IMR-90 (cell line): ENCODE results near the gene EPAS1. TPM values are rescaled to one million over a fixed set of nuclear protein-coding genes. Genes with fewer than 3 reads are reported as not detected.

Source experiments
- ATAC-seq: fragments of 200-7000 bp; cut with Tn5 transposase; 2 replicates; pipeline ENCODE4 v1.9.1; 2020; ENCODE audit warnings: low read depth, mild to moderate bottlenecking, moderate library complexity
- BruUV-seq: library from RNA; stranded (reverse); fragments of 400-500 nt; replicated peaks from 2 replicates; lab custom pipeline; 2021; lab: Mats Ljungman, UMichigan
- CTCF ChIA-PET: fragments of 300-600 bp; formaldehyde crosslinking; extraction: SDS; loops from one replicate; lab custom pipeline; 2021; ENCODE audit warnings: antibody characterized with exemption; lab: Yijun Ruan, JAX
- POLR2A ChIA-PET: fragments of 300-600 bp; sonication (Branson Sonifier 250); formaldehyde crosslinking; loops from one replicate; lab custom pipeline; 2022; ENCODE audit warnings: antibody characterized with exemption; ENCODE audit not compliant: unreplicated experiment; lab: Charles Lee
- DNase-seq: peaks from one replicate; pipeline ENCODE4 v3.0.0; 2013
- H2AFZ ChIP-seq: replicated peaks from 2 replicates; pipeline ENCODE3; 2013; ENCODE audit warnings: low read length, mild to moderate bottlenecking; ENCODE audit not compliant: poor library complexity
- H2AK5ac ChIP-seq: 2 replicates; pipeline ENCODE4 v1.6.1; 2013; ENCODE audit warnings: low read depth, low read length, inconsistent platforms
- H2AK9ac ChIP-seq: replicated peaks from 2 replicates; pipeline ENCODE3; 2013; ENCODE audit warnings: mild to moderate bottlenecking, low read depth, low read length, moderate library complexity; ENCODE audit not compliant: poor library complexity
- H2BK120ac ChIP-seq: 2 replicates; pipeline ENCODE4 v1.6.1; 2013; ENCODE audit warnings: low read depth, low read length, inconsistent platforms
- H2BK15ac ChIP-seq: 3 replicates; pipeline ENCODE4 v1.6.1; 2013; ENCODE audit warnings: low read depth, low read length, inconsistent platforms
- H2BK20ac ChIP-seq: 2 replicates; pipeline ENCODE4 v1.6.1; 2013; ENCODE audit warnings: low read depth, mild to moderate bottlenecking, inconsistent platforms, low read length, moderate library complexity
- H2BK5ac ChIP-seq: 2 replicates; pipeline ENCODE4 v1.6.1; 2013; ENCODE audit warnings: mild to moderate bottlenecking, low read depth, low read length, inconsistent platforms; ENCODE audit not compliant: poor library complexity, severe bottlenecking
- H3K14ac ChIP-seq: replicated peaks from 2 replicates; pipeline ENCODE4 v1.6.1; 2013; ENCODE audit warnings: low read depth, low read length, inconsistent platforms
- H3K18ac ChIP-seq: 2 replicates; pipeline ENCODE4 v1.6.1; 2013; ENCODE audit warnings: low read depth, low read length, control low read depth
- H3K23ac ChIP-seq: 2 replicates; pipeline ENCODE4 v1.6.1; 2013; ENCODE audit warnings: low read depth, low read length, inconsistent platforms
- H3K27ac ChIP-seq: 2 replicates; pipeline ENCODE4 v1.5.1; 2013; ENCODE audit warnings: mild to moderate bottlenecking, control low read depth, low read length; ENCODE audit not compliant: insufficient read depth
- H3K27me3 ChIP-seq: 2 replicates; pipeline ENCODE4 v1.6.1; 2013; ENCODE audit warnings: low read length; ENCODE audit not compliant: control insufficient read depth, insufficient read depth
- H3K36me3 ChIP-seq: 2 replicates; pipeline ENCODE4 v1.6.1; 2013; ENCODE audit warnings: low read length, mixed read lengths; ENCODE audit not compliant: control insufficient read depth, insufficient read depth
- H3K4ac ChIP-seq: 2 replicates; pipeline ENCODE4 v1.6.1; 2013; ENCODE audit warnings: low read depth, low read length, inconsistent platforms
- H3K4me1 ChIP-seq: 2 replicates; pipeline ENCODE4 v1.6.1; 2013; ENCODE audit warnings: low read length, mixed read lengths; ENCODE audit not compliant: control insufficient read depth, insufficient read depth
- H3K4me2 ChIP-seq: 2 replicates; pipeline ENCODE4 v1.6.1; 2013; ENCODE audit warnings: low read depth, mild to moderate bottlenecking, control low read depth, low read length, moderate library complexity
- H3K4me3 ChIP-seq: 2 replicates; pipeline ENCODE4 v1.5.1; 2013; ENCODE audit warnings: low read depth, mild to moderate bottlenecking, control low read depth, low read length, moderate library complexity; ENCODE audit not compliant: insufficient read depth
- H3K56ac ChIP-seq: 2 replicates; pipeline ENCODE4 v1.6.1; 2013; ENCODE audit warnings: low read length, inconsistent platforms; ENCODE audit not compliant: insufficient read depth; ENCODE audit errors: extremely low read depth
- H3K79me1 ChIP-seq, 2 experiments: 2 replicates each; pipeline ENCODE4 v1.6.1; 2013; ENCODE audit warnings: low read length in 2 of 2, inconsistent platforms in 1 of 2, low read depth in 1 of 2
- H3K9ac ChIP-seq: 2 replicates; pipeline ENCODE4 v1.6.1; 2013; ENCODE audit warnings: low read depth, low read length, control low read depth
- H3K9me1 ChIP-seq: 2 replicates; pipeline ENCODE4 v1.6.1; 2013; ENCODE audit warnings: low read length, inconsistent platforms; ENCODE audit not compliant: insufficient read depth
- H3K9me3 ChIP-seq: 2 replicates; pipeline ENCODE4 v1.6.1; 2013; ENCODE audit warnings: low read length; ENCODE audit not compliant: control insufficient read depth, insufficient read depth
- H4K20me1 ChIP-seq: 2 replicates; pipeline ENCODE4 v1.6.1; 2013; ENCODE audit warnings: low read length, inconsistent platforms; ENCODE audit not compliant: insufficient read depth
- H4K5ac ChIP-seq: 2 replicates; pipeline ENCODE4 v1.6.1; 2013; ENCODE audit warnings: mild to moderate bottlenecking, low read depth, low read length, control low read depth
- H4K8ac ChIP-seq, 2 experiments: 2 replicates each; pipeline ENCODE4 v1.6.1; 2013; ENCODE audit warnings: low read depth in 2 of 2, low read length in 2 of 2, control low read depth in 1 of 2, inconsistent platforms in 1 of 2
- H4K91ac ChIP-seq: 2 replicates; pipeline ENCODE4 v1.6.1; 2013; ENCODE audit warnings: low read depth, low read length, inconsistent platforms; ENCODE audit not compliant: insufficient read depth
- BHLHE40 ChIP-seq: fragments of 150-350 bp; IDR thresholded peaks from 2 replicates; pipeline ENCODE4 v1.6.1; 2016; ENCODE audit warnings: mild to moderate bottlenecking, low read depth, low read length
- CEBPB ChIP-seq: IDR thresholded peaks from 2 replicates; pipeline ENCODE4 v1.6.1; 2012; ENCODE audit warnings: low read depth, low read length, improper control_type of control experiment
- CHD1 ChIP-seq: IDR thresholded peaks from 2 replicates; pipeline ENCODE4 v1.6.1; 2012; ENCODE audit warnings: low read depth, low read length, improper control_type of control experiment
- FOS ChIP-seq: fragments of 150-350 bp; IDR thresholded peaks from 2 replicates; pipeline ENCODE4 v1.6.1; 2016; ENCODE audit warnings: low read depth, low read length
- MAFK ChIP-seq: IDR thresholded peaks from 2 replicates; pipeline ENCODE4 v1.6.1; 2012; ENCODE audit warnings: low read depth, low read length, improper control_type of control experiment
- MAZ ChIP-seq: IDR thresholded peaks from 2 replicates; pipeline ENCODE4 v1.6.1; 2012; ENCODE audit warnings: low read depth, mild to moderate bottlenecking, low read length, improper control_type of control experiment, moderate library complexity, borderline replicate concordance
- MXI1 ChIP-seq: IDR thresholded peaks from 2 replicates; pipeline ENCODE4 v1.6.1; 2012; ENCODE audit warnings: low read depth, mild to moderate bottlenecking, low read length, moderate library complexity, borderline replicate concordance
- NFE2L2 ChIP-seq: fragments of 150-350 bp; IDR thresholded peaks from 2 replicates; pipeline ENCODE4 v1.6.1; 2016; ENCODE audit warnings: low read depth, mild to moderate bottlenecking, low read length
- POLR2A ChIP-seq: IDR thresholded peaks from 2 replicates; pipeline ENCODE4 v1.6.1; 2012; ENCODE audit warnings: mild to moderate bottlenecking, low read depth, low read length
- RAD21 ChIP-seq: IDR thresholded peaks from 2 replicates; pipeline ENCODE4 v1.6.1; 2012; ENCODE audit warnings: low read length, improper control_type of control experiment
- RCOR1 ChIP-seq: IDR thresholded peaks from 2 replicates; pipeline ENCODE4 v1.6.1; 2012; ENCODE audit warnings: mild to moderate bottlenecking, low read length, improper control_type of control experiment; ENCODE audit not compliant: insufficient replicate concordance
- RFX5 ChIP-seq: IDR thresholded peaks from 2 replicates; pipeline ENCODE4 v1.8.0; 2012; ENCODE audit warnings: low read depth, mild to moderate bottlenecking, low read length, moderate library complexity
- SMC3 ChIP-seq: fragments of 150-350 bp; IDR thresholded peaks from 2 replicates; pipeline ENCODE4 v1.6.1; 2016; ENCODE audit warnings: low read depth, mild to moderate bottlenecking, antibody characterized with exemption, low read length, moderate library complexity
- WGBS, 2 experiments: methylation state at CpG; one replicate each; pipeline versions ENCODE4 v1.1.5 to v1.1.7; 2013; ENCODE audit warnings: missing lambda C conversion rate in 2 of 2; ENCODE audit not compliant: insufficient read length in 1 of 2; ENCODE audit errors: extremely low coverage in 2 of 2; 5-methylcytosine and 5-hydroxymethylcytosine counted together
- dilution Hi-C: fragments of 300-500 bp; cut with HindIII; formaldehyde crosslinking; loops from one replicate; pipeline ENCODE4 v1.14.3; 2018; ENCODE audit warnings: low sequenced_read_pairs; ENCODE audit not compliant: unreplicated experiment
- in situ Hi-C: fragments of 300-500 bp; cut with MboI; formaldehyde crosslinking; loops from 3 replicates; pipeline ENCODE4 v1.14.3; 2019; ENCODE audit warnings: low sequenced_read_pairs, inconsistent platforms, mixed read lengths
- intact Hi-C: fragments of 100-400 bp; cut with micrococcal nuclease; formaldehyde crosslinking; loops from 2 replicates; pipeline ENCODE4 v1.10.0; 2022
- polyA plus RNA-seq, 3 experiments: library from polyadenylated mRNA; depleted of rRNA; stranded (reverse); fragments of >200 nt; gene quantifications; 2 replicates each; pipeline ENCODE4 v1.2.3, GENCODE V29; 2012; ENCODE audit warnings: low replicate concordance in 1 of 3
- total RNA-seq: library from RNA; depleted of rRNA; stranded (reverse); fragments of >200 nt; gene quantifications from 2 replicates; pipeline ENCODE4 v1.2.3, GENCODE V29; 2012
- TF ChIP-seq, protein P1 (sequence below): conservative IDR thresholded peaks from 2 replicates; pipeline ENCODE4 v1.5.1; 2012; ENCODE audit warnings: mild to moderate bottlenecking, low read depth, low read length, improper control_type of control experiment
- TF ChIP-seq, protein P2 (sequence below): fragments of 150-350 bp; IDR thresholded peaks from 2 replicates; pipeline ENCODE4 v1.6.1; 2017; ENCODE audit warnings: mild to moderate bottlenecking, antibody characterized with exemption, low read length, low read depth
- TF ChIP-seq, protein P3 (sequence below): fragments of 150-350 bp; IDR thresholded peaks from 2 replicates; pipeline ENCODE4 v1.6.1; 2016; ENCODE audit warnings: low read depth, mild to moderate bottlenecking, low read length, moderate library complexity, borderline replicate concordance

The EPAS1 gene
- total and polyA plus RNA-seq, 2 of the 4 experiments (the other 2 are of a cell fraction): 40.7 to 120 TPM

- no TSS peak for BruUV-seq
- Histone ChIP-seq H3K27me3 (no peaks in the 10 kb centered on the region), H4K8ac (no peak overlapping the region), H4K20me1 (no peaks in the 10 kb centered on the region), H2BK120ac (no peak overlapping the region), H2AK9ac (no peak overlapping the region), H2BK5ac (no peak overlapping the region), H3K27ac (no peak overlapping the region), H4K91ac (no peak overlapping the region), H3K4me3 (no peak overlapping the region), H3K36me3 (peaks cover 86% of the 10 kb centered on the region), H3K23ac (no peak overlapping the region), H3K4ac (no peak overlapping the region), H3K9ac (no peak overlapping the region), H4K5ac (no peak overlapping the region), H3K18ac (no peak overlapping the region), H3K9me3 (no peaks in the 10 kb centered on the region), H3K9me1 (peaks cover 14% of the 10 kb centered on the region), H3K56ac (no peak overlapping the region), H2BK15ac (no peak overlapping the region), H3K4me2 (no peak overlapping the region), H3K4me1 (peaks cover 18% of the 10 kb centered on the region), H2AFZ (no peak overlapping the region), H2BK20ac (no peak overlapping the region), H2AK5ac (no peak overlapping the region), H3K79me1 (peaks cover 0 to 13% of the 10 kb centered on the region in 2 experiments; a peak in 2 of 4 replicates), H3K14ac (no peak overlapping the region)
- ChIA-PET CTCF (no interaction called here), POLR2A (no interaction called here)
- intact Hi-C loops (no loop called here), in situ Hi-C loops (no loop called here), dilution Hi-C loops (no loop called here)
- no peak for ATAC-seq
- TF ChIP-seq SMC3: no peak
- no peak for TF ChIP-seq MAFK
- TF ChIP-seq POLR2A: no peak
- no peak for TF ChIP-seq CHD1
- no peak for TF ChIP-seq BHLHE40
- TF ChIP-seq MXI1: no peak
- TF ChIP-seq, protein P1, sequence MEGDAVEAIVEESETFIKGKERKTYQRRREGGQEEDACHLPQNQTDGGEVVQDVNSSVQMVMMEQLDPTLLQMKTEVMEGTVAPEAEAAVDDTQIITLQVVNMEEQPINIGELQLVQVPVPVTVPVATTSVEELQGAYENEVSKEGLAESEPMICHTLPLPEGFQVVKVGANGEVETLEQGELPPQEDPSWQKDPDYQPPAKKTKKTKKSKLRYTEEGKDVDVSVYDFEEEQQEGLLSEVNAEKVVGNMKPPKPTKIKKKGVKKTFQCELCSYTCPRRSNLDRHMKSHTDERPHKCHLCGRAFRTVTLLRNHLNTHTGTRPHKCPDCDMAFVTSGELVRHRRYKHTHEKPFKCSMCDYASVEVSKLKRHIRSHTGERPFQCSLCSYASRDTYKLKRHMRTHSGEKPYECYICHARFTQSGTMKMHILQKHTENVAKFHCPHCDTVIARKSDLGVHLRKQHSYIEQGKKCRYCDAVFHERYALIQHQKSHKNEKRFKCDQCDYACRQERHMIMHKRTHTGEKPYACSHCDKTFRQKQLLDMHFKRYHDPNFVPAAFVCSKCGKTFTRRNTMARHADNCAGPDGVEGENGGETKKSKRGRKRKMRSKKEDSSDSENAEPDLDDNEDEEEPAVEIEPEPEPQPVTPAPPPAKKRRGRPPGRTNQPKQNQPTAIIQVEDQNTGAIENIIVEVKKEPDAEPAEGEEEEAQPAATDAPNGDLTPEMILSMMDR: no peak
- no peak for TF ChIP-seq RAD21
- TF ChIP-seq, protein P2, sequence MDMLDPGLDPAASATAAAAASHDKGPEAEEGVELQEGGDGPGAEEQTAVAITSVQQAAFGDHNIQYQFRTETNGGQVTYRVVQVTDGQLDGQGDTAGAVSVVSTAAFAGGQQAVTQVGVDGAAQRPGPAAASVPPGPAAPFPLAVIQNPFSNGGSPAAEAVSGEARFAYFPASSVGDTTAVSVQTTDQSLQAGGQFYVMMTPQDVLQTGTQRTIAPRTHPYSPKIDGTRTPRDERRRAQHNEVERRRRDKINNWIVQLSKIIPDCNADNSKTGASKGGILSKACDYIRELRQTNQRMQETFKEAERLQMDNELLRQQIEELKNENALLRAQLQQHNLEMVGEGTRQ: no peak
- no peak for TF ChIP-seq FOS
- TF ChIP-seq RFX5: no peak
- no peak for TF ChIP-seq NFE2L2
- TF ChIP-seq, protein P3, sequence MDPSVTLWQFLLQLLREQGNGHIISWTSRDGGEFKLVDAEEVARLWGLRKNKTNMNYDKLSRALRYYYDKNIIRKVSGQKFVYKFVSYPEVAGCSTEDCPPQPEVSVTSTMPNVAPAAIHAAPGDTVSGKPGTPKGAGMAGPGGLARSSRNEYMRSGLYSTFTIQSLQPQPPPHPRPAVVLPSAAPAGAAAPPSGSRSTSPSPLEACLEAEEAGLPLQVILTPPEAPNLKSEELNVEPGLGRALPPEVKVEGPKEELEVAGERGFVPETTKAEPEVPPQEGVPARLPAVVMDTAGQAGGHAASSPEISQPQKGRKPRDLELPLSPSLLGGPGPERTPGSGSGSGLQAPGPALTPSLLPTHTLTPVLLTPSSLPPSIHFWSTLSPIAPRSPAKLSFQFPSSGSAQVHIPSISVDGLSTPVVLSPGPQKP: no peak
- no peak for TF ChIP-seq RCOR1
- TF ChIP-seq CEBPB: no peak
- no peak for TF ChIP-seq MAZ
- no peak for DNase-seq
- WGBS, 2 experiments: 95% methylated on average over 12 of the region's 12 CpGs; no CpG with 5 or more reads in 1 of the 2 experiments
Measured at GRCh38 chr2:46384457-46384815, 87.2 kb downstream of the EPAS1 start.
